ENCODE measurements around the gene PAN3.
A peak's percentile ranks its signal among the peaks of the same experiment; 100 is the strongest.

The PAN3 gene

DNA sequence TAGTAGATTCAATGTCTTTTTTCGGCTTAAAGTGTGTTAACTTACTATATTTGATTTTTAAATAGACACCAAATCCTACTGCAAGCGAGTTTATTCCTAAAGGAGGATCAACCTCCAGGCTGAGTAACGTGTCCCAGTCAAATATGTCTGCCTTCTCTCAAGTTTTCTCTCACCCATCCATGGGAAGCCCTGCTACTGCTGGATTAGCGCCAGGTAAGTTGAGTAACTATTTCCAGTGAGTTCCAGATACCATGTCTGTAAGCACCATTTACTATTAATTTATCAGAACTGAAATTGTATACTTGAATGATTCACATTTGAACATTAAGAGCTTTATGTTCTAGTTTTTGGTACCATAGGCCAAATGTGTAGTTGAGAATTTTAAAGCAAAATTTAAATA is 81.8 kb downstream of the PAN3 start:
- peak; percentile 4 for DNase-seq (ENCODE audit: low spot score)

DNA sequence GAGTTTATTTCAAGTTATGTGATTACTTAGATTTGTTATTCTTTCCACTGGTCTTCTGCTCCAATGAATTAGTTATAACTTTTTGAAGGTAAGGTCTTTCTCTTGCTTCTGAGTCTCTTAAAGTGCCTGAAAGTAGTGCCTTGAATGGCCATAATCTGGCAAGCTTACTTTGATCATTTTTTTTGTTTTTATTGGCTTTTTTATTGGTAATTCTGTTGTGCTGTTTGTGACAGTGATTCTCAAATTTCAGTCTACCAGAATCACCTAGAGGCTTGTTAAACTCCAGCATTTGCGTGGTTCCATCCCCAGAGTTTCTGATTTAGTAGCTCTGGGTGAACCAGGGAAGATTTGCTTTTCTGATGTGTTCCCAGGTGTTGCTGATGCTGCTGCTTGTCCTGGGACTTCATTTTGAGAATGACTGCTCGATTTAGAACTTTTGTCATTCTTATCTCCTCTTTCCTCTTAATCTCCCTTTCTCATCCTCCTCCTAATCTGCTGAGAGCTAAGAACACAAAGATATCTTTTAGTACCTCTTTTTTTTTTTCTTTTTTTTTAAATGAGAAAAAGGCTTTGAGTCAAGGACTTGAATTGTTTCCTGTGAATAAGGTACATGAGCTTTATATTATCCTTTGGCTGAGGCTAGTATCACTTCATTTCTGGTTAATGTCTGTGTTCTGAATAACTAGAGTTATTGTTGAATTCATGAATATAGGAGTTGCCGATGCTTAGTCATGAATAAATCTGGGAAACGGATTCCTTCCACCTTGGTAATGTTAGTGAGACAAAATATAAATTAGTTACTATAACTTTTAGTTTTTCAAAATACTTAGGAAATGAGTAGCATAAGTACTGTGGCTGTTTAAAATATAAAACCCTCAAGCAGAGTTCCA is 91.4 kb downstream of the PAN3 start:
- no peak for DNase-seq (ENCODE audit: low spot score)

DNA sequence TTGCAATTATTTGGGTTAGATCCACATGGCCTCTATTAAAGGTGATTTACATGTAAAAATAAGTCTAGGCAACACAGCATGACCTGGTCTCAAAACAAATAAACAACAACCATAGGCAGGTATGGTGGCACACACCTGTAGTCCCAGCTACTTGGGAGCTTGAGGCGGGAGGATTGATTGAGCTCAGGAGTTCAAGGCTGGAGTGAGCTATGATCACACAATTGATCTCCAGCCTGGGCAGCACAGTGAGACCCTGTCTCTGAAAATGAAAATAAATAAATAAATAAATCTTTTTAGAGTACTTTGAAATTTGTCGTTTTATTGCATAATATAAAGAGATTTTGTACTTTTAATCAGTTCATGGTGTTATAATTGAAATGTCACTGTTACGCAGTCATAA is 93.3 kb downstream of the PAN3 start:
- no peak for DNase-seq (ENCODE audit: low spot score)

DNA sequence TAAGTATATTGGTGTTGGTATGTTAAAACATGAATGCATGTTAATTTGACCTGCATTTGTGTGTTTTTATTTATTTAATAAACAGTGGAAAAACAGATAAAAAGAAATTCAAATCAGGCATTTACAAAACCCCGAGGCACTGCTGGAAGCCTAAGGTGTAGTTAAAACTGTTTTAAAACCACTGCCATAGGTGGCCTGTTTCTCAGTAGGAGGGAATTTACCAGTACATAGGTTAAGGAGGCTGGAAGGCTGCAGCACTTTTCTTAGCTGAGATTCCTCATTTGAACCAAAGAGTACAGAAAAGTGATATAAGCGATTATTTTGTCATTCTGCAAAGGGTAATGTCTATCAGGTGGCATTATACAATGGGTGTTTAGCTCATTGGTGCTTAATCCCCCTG is 99.6 kb downstream of the PAN3 start:
- no peak for DNase-seq (ENCODE audit: low spot score)

DNA sequence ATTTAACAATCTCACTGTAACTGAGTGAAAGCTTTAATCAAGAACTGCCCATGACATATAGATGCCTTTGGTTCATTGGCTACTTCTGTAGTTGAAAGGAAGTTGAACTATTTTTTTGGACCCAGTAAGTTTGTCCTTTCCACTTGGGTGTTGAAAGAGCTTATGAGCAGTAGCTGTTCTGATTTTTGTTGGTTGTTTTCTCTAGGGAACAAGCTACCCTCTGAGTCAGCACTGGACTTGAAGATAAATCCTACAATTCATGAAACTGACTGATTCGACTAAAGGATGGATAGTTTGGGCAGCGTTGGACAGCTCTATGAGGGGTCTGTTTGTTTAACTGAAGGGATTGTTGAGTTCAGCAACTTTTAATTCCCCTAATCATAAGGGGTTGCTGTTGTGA is 101.0 kb downstream of the PAN3 start:
- peak; percentile 1 for DNase-seq (ENCODE audit: low spot score)

DNA sequence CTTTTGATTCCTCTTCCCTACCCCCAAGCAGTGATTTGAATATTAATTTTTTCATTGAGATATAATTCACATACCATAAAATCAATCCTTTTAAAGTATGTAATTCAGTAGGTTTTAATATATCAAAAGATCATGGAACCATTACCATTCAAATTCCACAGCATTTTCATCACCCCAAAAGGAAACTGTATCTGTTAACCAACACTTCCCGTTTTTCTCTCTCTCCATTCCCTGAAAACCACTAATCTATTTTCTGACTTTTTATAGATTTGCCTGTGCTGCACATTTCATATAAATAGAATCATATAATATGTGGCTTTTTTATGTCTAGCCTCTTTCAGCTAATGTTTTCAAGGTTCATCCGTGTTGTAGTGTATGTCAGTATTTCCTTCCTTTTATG is 107.1 kb downstream of the PAN3 start:
- no peak for DNase-seq (ENCODE audit: low spot score)

DNA sequence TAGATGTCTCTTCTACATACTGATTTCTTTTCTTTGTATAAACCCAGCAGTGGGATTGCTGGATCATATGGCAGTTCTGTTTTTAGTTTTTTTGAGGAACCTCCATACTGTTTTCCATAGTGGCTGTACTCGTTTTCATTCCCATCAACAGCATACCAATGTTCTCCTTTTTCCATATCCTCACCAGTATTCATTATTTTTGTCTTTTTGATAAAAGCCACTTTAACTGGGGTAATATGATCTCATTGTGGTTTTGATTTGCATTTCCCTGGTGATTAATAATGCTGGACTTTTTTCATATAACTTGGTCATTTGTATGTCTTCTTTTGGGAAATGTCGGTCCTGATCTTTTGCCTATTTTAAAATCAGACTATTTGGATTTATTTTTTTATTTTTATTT is 108.5 kb downstream of the PAN3 start:
- DNase-seq (ENCODE audit: low spot score): no peak

DNA sequence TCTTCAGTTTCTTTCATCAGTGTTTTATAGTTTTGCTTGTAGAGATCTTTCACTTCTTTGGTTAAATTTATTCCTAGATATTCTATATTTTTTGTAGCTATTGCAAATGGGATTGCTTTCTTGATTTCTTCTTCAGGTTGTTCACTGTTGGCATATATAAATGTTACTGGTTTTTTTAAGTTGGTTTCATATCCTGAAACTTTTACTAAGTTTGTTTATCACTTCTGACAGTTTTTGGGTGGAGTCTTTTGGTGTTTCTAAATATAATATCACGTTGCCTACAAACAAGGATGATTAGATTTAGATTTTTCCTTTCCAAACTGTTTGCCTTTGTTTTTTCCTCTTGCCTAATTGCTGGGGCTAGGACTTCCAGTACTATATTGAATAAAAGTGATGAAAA is 109.7 kb downstream of the PAN3 start:
- DNase-seq (ENCODE audit: low spot score): no peak

DNA sequence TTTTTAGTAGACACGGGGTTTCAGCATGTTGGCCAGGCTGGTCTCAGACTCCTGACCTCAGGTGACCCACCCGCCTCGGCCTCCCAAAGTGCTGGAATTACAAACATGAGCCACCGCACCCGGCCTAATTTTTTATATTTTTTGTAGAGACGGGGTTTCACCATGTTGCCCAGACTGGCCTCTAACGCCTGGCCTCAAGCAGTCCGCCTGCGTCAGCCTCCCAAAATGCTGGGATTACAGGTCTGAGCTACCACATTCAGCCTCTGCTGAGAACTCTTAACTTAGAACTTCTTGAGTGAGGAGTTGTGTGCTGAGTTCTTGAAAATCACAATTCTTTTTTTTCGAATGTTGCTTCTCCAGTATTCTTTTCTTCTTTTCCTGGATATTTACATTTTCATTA is 112.2 kb downstream of the PAN3 start:
- no peak for DNase-seq (ENCODE audit: low spot score)

DNA sequence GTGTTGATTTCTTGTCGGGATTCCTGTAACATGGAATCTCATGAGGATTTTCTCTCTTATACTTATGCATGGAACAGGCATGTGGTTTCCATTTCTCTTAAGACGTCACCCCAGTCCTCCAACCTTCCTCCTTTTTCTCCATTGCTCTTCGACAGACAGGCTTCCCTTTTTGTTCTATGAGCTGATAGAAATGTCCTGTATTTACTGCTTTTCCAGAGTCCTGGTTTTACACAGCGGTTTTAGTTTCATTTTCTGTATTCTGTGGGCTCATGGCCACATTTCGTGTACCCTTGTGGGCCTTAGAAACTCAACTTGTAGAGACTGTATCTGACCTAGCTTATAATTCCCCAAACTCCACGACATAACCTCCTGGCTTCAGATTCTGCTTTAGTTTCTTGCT is 113.1 kb downstream of the PAN3 start:
- no peak for DNase-seq (ENCODE audit: low spot score)

DNA sequence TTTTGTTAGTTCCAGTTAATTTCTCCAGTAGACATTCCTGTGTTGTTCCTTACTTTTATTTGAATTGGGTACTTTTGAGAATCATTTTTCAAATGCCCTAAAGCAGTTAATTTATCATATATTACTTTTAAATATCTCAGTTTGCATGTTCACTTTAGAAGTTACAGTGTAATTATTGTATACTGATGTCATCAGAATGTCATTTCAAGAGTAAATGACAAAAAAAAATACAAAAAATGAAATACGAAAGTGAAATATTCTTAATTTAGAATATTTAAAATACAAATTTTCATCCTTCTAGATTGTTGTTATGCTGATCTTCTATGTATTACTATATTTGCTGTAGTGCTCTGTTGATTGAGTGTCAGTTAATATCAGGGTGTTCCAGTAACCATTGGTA is 114.2 kb downstream of the PAN3 start:
- no peak for DNase-seq (ENCODE audit: low spot score)

DNA sequence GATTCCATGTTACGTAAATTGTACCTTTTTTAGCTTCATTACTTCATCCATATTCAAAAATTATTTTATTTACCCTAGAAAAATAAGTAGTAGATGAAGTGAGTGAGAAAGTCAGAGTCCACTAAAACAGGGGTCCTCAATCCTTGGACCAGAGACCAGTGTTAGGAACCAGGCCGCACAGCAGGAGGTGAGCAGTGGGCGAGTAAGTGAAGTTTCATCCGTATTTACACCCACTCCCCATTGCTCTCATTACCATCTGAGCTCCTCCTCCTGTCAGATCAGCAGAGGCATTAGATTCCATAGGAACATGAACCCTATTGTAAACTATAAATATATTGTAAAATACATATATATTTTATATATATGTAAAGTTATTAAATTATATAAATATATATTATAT is 119.0 kb downstream of the PAN3 start:
- DNase-seq (ENCODE audit: low spot score): no peak

DNA sequence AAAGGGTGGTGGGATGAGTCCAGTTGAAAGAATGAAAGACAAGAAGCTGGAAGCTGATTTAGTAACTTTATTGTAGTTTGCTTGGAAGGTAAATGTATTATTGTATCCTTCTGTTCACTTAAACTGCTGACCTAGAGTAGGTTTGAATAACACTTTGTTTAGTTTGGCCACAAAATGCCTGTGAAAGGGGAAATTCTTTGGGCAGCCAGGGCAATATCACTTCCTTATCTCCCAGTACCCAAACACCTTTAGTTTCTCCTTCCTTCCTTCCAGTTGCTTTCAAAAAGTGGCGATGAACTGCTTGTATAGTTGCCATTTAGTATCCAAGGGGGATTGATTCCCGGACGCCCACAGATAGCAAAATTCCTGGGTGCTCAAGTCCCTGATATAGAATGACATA is 120.1 kb downstream of the PAN3 start:
- no peak for DNase-seq (ENCODE audit: low spot score)

DNA sequence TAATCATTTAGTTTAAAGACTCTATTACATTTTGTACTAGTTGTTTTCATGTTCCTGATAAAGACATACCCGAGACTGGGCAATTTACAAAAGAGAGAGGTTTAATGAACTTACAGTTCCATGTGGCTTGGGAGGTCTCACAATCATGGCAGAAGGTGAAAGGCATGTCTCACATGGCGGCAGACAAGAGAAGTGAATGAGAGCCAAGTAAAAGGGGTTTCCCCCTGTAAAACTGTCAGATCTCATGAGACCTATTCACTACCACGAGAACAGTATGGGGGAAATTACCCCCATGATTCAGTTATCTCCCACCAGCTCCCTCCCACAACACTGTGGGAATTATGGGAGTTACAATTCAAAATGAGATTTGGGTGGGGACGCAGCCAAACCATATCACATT is 129.2 kb downstream of the PAN3 start:
- DNase-seq (ENCODE audit: low spot score): no peak

DNA sequence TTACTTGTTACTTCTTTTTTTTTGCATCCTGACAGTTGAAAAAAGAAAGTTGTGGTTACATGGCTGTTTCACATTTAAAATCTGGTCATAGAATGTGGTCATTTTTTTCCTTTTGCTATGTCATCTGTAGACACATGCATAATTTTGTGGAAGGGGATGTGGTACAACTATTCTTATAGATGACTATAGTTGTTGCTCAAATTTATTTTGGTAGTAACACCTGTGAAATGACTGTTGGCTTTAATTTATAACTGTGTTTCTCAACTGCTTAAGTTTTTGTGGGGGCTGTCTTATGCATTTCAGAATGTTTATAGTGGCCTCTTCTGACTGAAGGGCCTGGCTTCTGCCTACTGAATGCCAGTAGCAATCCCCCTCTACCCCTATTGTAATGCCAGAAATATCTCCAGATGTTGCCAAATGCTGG is 130.5 kb downstream of the PAN3 start:
- no peak for DNase-seq (ENCODE audit: low spot score)

DNA sequence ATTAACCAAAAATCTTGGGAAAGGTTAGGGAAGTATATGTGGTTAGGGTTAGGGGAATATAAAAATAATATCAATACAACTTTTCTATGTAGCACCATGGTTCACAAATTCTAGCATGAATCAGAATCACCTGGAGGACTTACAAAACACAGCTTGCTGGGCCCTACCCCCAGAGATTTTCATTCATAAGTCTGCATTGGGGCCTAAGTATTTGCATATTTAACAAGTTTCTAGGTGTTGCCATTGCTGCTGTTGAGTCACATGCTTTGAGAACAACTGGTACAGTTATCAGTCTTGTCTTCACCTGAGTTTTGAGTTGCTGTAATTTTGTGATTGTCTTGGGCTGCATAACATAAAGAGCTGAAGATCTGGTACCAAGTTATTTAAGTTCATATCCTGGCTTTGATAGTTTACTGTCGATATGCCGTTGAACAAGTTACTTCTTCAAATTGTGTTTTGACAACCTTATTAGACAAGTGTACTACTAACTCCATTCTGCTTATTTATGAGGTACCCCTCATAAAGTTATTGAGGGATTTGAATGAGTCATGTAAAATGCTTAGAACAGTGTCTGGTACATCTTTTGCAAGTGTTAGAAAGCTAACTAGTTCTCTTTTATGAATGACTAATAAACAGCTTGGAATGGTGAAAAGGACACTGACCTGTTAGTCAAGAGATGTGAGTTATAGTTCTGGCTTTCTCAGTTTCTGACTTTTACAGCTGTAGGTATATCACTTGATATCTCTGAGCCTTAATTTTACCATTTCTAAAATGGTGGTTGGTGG is 132.9 kb downstream of the PAN3 start:
- no peak for DNase-seq (ENCODE audit: low spot score)

DNA sequence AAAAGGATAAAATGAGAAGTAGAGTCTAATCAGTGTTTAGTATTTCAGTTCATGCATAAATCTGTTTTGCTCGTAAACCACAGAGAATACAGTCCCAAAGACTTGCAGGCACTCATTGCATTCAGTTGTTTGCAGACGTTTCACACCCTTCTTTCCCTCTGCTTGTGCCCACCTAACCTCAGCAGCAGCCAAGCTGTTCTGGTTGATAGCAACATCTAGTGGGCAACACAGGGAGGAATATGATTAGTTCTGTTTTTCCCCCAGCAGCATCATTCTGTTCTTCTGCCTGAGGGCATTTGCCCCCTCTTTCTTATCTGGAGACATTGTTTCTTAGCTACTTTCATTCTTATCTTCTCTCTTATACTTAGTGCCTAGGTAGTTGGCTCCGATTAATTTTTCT is 135.6 kb downstream of the PAN3 start:
- DNase-seq (ENCODE audit: low spot score): no peak

DNA sequence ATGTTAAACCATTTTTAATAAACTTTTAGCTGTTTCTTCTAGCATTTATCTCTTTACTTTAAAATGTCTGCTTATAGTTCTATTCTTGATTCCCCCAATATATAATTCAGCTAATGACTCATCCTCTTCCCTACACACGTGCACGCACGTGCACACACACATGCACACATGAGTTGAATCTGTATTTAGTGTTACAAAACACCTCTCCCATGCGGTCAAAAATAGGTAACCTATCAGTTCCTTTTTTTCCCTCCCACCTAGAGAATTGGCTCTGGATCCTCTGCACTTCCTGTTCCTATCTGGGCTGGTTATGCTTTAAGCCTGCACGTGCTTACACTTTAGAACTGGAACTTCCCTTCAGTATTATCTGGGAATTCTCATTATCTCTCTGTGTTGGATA is 144.1 kb downstream of the PAN3 start:
- DNase-seq (ENCODE audit: low spot score): no peak

DNA sequence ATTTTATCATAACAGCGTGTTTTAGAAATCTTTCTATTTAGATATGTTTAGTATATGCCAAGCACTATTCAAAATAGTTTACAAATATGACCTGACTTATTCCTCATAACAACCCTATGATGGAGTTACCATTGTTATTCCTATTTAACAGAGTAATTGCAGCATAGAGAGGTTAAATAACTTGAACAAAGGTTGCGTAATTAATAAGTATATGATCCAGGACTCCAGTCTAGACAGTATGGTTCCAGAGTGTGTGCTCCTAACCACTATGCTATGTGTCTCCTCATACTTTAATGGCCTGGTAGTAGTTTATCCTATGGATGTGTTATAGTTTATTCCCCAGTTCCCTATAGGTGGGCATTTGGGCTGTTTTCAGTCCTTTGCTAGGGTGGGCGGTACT is 145.3 kb downstream of the PAN3 start:
- DNase-seq (ENCODE audit: low spot score): no peak

DNA sequence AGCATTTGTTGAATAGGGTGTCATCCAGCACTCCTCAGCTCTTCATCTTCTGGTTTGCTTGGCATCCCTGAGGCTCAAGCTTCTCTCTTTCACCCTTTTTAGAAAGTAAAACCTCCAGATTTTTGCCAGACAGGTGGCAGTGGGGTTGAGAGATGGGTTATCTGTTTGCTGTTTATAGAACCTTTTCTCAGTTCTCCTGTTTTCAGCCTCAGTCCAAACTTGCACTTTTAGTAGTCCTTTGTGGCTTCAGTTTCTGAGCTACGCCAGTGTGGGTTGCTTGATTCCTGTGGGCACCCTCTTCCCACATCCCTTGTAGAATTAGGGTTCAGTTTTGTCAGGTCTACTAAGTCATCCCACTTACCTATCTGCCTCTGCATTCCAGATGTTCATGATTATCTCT is 147.9 kb downstream of the PAN3 start:
- DNase-seq (ENCODE audit: low spot score): no peak

DNA sequence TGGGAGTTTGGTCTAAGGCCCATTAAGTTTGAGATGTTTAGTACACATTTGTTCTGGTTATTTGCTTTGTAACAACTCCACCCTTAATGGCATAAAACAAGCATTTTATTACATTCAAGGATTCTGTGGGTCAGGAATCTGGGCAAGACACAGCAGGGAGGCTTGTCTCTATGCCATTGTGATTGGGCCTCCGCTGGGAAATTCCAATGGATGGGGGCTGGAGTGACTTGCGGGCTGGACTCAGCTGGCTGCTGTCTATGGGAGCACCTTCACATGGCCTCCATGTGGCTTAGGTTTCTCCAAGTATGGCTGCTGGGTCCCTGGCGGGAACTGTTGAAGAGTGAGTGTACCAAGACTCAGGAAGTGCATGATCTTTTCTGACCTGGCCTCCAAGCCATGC is 159.0 kb downstream of the PAN3 start:
- no peak for DNase-seq (ENCODE audit: low spot score)

DNA sequence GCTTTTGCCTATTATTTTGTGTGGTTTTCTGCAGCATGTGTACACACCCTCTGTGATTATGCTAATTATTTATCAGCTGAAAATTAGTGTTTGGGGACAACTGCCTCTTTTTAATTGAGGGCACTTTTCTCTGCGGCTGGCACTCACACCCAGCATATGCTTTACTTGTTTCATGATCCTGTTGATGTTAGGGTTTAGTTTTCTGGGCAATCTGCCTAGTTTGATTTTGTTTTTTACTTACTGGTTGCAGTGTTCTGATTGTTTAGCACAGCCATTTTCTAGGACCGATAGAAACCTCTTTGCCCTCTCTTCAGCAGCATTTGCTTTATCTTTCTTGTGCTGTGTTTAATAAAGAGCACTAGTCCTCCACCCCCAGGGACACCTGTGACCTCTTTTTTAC is 161.6 kb downstream of the PAN3 start:
- no peak for DNase-seq (ENCODE audit: low spot score)

DNA sequence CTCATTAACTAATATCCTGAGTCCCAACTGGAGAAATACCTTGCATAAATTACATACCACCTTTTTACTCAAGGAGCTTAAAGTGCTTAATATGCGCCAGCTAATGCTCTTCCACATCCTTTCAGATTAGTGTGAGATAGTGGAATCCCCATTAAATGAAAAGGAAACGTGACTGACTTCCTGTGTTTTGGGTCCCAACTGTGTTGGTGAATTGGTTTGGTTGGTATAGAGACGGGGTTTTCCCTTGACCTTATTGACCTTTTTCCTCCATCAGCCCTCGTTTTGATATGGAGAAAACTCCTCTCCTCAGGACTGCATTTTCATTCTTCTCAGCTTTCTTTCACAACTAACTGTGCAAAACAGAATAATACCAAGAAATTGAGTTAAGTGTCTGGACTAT is 163.5 kb downstream of the PAN3 start:
- no peak for DNase-seq (ENCODE audit: low spot score)

DNA sequence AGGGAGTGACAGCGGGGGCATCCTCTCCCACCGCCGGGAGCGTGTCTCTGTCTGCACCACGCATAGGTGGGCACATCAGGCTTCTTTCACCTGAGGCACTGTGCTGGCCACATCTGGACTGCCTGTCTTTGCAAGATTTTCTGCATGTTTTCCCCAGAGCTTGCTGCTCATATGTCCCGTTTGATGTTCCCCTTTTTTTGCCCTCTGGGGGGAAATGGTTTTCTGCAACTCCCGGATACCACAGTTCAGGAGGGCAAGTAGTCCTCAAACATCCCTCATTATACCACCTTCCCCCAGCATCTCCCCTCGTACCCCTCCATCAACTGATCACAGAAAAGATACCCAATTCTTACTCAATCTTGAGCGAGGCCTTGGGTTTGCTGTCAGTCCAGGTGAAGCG is 168.0 kb downstream of the PAN3 start:
- DNase-seq (ENCODE audit: low spot score): no peak
